NCI-H748 (cell line): Measurements from ENCODE around the gene DLG5.
"Not testable (repeated sequence)": the region's sequence is repeated elsewhere in the genome, so short reads cannot be mapped to it uniquely, and the experiment has no call there.

ENCODE experiments used
- DNase-seq: peaks from one replicate; lab custom pipeline; 2025; ENCODE audit not compliant: unreplicated experiment; lab: John Stamatoyannopoulos, UW

Gene DLG5

DNA sequence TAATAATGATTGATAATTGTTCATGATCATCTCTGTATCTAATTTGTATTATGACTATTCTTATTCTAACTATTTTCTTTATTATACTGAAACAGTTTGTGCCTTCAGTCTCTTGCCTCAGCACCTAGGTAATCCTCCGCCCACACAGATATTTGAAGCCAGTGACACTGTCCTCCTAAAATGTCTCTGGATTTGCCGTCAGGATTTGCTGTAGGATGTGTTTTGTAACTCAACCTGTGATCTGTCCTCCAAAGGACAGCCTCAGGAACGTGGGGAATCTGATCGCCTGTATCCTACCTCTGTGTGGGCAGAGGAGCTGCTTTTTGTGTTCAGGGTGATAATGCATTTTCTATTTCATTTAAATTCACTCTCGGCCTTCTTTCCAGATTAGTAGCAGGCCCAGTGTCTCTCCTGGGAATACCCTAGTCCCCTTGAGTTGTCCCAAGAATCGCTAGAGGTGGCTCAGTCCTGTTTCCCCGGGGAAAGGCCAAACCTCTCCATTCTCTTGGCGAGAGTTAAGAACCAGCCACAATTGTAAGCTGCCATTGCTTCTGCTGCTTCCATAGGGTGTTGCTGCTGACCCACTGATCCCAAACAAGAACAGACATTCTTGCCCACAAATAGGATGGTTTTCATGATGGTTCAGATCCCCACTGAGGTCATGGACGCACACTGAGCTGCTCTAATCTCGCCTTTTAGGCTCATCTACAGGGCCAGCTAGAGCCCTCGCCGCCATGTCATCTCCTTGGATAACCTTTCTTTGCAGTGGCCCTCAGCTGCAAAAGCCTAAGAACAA, 152.7 kb downstream of the DLG5 start:
- DNase-seq, result no peak

DNA sequence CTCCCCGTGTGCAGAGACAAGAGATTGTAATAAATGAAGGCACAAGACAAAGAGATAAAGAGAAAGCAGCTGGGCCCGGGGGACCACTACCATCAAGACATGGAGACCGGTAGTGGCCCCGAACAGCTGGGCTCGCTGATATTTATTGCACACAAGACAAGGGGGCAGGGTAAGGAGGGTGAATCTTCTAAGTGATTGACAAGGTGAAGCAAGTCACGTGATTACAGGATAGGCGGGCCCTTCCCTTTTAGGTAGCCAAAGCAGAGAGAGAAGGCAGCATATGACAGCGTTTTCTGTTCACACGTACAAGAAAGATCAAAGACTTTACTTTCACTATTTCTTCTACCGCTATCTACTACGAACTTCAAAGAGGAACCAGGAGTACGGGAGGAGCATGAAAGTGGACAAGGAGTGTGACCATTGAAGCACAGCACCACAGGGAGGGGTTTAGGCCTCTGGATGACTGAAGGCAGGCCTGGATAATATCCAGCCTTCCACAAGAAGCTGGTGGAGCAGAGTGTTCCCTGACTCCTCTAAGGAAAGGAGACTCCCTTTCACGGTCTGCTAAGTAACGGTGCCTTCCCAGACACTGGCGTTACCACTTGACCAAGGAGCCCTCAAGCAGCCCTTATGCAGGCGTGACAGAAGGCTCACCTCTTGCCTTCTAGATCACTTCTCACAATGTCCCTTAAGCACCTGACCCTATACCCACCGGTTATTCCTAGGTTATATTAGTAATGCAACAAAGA, 153.5 kb downstream of the DLG5 start:
- DNase-seq, result not testable (repeated sequence)

DNA sequence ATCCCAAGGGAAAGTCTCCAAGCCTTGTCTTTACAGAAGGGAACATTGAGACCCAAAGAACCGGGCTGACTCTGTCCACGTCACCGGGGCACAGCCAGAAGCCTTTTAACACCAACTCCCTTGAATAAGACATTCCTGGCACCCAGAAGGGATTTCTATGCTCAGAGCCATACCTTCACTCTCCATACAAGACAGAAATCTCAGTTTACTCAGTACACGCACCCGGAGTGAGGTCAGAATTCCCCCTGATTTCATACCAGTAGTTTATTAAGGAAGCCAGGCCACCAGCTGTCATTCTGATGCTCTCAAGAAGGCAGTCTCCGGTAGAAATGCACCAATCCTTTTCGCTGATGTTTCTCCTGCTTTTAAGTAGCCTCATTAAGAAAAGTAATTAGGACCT, 154.7 kb downstream of the DLG5 start:
- no peak for DNase-seq

DNA sequence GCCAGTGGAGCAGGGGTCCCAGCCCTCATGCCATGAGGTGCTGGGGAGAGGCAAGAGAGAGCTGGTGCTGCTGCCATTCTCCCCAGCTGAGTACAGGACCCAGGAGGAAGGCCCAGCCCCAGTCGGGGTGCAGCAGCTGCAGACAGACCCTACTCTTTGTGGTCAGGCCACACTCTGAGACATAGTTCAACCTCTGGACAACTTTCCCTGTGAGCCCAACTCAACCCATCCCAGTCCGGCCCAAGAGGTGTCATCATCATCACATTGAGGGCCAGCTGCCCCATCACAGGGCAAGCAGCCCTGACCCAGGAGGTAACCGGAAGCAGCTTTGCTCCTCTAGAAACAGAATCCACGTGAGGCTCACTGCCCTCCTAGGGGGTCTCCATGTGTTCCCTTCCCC, 155.1 kb downstream of the DLG5 start:
- no peak for DNase-seq

DNA sequence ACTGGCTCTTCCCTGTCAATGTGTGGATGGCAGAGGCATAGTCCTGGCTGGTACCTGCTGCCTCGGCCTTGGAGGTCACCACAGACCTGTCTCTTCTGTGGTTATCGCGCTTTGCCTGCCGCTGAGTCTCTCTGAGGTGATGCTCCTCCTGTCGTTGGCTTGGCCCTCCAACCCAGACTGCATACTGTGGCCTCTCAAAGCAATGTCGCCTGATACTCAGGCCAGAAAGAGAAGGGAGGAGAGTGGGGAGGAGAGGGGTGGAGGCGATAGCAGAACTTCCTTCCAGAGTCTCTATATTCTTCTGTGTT, 155.7 kb downstream of the DLG5 start:
- no peak for DNase-seq

DNA sequence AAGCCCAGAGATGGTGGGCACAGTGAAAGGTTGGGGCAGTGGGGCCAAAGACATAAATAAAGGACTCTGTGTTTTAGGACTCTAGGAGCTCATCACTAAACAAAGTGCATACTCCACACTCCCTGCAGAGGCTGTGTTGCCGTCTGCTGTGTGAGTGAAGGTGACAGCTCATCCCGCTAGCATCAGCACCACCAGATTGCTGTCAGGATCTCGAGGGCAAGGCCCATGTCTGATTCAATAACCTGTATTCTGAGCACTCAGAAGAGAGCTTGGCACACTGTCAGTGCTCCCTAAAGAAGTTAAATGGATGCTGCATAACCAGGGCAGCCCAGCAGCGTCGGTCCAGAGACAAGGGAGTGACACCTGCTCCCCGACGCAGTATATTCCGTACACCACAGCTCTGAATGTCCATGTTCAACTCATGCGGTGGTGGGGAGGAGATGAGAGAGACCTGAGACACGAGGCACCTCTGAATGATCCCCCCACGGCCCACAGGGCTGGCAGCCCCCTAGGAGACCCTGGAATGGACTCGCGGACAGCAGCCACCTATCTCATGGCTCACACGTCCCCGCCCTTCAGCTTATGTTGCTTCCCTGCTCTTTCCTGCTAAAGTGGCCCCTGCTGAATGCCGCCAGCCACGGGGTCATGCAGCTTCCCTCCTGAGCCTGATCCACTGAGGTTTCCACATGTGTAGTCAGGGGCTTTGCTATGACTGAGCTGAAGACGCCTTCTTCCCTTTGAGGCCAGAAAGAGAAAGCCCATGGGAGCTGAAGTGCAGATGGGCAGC, 156.3 kb downstream of the DLG5 start:
- DNase-seq, result peak; percentile 20

DNA sequence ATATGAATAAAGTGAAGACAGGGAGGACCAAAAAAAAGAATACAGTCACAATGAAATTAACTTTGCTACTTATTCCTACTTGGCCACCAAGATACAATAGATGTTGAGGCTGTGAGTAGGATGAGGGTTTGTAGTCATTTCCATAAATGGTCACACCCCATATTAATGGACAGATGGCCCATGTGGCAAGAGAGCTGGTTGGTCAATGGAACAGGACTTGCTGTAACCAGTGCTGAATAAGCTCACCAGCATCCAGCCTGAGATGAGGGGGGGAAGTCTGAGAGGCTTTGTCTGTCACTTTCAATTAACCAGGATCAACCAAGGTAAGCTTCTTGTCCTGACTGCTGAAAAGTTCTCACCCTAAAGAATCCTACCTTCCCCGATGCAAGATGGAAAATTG, 158.5 kb downstream of the DLG5 start:
- DNase-seq, result no peak

DNA sequence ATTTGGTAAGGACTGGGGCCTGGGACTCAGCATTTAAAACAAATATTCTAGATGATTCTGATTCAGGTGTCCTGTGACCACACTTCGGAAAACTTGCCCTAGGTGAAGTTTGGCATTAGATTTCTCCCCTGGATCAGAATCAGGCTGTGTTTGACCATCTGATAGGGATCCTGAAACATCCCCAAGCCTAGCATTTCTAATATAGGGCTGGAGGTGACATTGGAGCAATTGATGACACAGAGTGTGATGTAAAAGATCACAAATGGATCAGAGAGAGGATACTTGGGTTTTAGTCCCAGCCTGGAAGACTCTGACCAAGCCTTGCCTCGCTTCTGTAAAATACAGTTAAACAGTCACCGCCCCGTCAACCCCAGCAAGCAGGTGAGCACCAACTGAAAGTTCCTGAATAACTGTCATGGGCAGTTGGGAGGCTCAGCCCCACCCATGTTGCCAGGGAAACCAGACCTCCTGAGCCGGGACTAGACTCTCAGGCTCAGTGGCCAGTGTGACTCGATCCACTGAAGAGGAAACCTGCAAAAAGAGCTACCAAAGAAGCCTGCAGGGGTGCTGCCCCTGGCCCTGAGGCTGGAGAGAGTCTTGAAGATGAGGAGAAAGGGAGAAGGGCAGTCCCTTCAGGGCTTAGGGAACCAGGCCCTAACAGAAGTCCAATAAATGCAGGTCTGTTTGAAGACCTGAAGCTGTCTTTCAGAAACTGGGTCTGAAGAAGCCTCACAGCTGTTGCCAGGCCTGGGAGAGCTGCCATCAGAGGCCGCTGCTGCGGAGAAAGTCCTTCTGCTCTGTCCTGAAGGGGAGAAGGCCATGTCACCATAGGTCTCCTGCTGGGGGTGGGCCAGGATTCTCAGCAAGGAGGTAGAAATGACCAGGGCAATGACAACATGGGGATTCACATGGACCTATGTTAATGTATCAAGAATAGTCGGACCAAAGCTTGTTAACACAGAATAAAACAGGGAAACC, 162.8 kb downstream of the DLG5 start:
- peak; percentile 11 for DNase-seq

DNA sequence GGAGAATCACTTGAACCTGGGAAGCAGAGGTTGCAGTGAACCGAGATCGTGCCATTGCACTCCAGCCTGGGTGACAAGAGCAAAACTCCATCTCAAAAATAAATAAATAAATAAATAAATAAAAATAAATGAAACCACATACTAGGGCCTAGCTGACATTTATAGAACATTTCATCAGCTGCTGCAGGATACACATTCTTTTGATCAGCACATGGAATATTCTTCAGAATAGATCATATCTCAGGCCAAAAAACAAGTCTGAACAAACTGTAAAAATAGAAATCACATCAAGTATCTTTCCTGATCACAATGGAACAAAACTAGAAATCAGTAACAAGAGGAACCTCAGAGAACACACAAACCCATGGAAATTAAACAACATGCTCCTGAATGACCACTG, 168.1 kb downstream of the DLG5 start:
- not testable (repeated sequence) for DNase-seq

DNA sequence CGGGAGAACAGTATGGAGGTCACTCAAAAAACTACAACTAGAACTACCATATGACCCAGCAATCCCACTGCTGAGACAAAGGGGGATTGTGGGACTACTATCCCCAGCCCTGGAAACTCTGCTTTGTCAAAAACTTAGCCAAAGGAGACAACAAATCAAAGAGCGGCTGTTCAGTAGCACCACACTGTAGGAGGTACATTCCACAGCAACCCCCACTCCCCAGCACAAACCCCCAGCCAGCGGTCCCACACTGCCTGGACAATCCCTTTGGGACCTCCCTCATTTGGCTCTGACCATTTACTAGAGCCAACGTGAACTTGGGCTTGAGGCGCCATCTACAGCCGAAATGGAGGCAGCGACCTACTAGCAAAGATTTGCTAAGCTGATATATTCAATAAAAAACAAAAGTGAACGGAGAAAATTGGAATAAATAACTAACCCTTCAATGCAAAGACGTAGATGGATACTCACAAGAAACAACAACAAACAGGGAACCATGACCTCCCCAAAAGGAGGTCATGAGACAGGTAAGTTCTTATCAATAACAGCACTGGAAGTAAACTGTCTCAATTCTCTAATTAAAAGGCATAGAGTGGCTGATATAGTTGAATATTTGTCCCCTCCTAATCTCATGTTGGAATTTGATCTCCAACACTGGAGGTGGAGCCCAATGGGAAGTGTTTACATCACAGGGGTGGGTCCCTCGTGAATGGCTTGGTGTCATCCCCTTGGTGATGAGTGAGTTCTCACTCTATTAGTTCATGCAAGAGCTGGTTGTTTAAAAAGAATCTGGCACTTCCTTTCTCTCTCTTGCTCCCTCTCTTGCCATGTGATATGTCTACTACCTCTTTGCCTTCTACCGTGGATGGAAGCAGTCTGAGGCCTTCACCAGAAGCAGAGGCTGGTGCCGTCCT, 170.0 kb downstream of the DLG5 start:
- DNase-seq, result peak; percentile 60

DNA sequence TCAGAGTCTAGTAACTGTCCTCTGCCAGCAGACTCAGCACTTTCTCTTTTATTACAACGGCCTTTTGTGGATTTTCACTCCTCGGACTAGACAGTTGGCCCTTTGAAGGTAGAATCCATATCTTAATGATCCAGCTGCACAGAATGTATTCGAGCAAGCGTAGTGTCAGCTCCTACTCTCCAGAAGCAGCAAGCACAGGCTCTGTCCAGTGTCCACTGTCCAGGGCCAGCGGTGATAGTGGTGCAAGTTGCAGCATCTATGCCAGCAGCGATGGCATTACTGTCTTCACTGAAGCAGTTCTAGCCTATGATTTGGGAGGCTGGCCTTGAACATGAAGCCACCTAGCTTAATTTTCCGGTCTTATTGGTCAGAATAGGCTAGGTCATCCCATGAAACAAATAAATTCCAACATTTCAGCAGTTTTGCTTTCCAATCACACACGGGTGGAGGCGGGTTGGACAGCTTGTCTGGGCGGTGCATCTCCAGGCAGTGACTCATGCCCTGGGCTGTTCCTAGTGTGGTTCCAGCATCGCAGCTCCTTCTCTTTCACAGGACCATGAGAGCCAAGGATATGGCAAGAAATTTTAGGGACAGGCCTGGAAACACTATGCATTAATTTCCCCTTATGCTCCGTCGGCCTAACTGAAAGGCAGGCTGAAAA, 180.4 kb downstream of the DLG5 start:
- no peak for DNase-seq

DNA sequence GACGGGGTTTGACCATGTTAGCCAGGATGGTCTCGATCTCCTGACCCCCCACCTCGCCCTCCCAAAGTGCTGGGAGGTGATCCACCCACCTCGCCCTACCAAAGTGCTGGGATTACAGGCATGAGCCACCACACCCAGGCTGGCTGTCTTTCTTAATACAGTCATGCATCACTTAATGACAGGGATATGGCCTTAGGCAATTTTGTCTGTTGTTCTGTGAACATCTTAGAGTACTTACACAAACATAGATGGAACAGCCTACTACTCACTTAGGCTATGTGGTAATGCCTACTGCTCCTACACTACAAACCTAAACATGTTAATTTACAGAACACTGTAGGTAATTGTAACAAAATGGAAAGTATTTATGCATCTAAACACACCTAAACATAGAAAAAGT, 182.3 kb downstream of the DLG5 start:
- peak; percentile 2 for DNase-seq

DNA sequence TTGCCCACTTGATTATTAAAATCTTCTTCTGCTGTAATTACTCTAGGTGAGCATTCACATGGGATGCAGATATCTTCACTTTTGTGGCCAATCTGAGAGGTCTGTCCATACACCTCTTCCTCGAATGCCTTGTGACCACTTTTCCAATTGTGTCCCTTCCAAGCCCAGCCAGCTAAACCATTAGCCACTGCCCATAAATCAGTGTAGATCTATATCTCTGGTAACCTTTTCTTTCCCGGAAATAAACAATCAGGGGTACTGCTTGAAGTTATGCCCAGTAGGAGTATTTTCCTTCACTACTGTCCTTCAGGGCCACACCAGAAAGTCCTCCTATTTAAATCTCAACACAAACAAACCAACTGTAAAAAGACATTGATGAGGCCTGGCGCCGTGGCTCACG, 184.4 kb downstream of the DLG5 start:
- no peak for DNase-seq

DNA sequence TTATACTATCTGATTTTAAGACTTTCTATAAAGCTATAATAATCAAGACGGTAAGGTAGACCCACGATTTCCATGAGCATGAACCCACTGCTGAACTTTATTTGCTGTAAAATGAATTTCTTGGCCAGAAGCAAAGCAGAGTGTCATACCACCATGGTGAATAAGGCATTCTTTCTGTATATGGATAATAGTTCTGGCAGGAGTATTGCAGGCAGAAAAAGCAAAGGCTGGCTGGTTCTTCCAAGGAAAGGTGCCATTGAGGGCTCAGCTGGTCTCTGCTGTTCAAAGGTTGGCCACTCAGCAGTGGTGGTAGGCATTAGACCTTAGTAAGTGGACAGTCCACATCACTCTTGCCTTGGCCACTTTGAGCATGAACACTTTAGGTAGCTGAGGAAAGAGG, 184.8 kb downstream of the DLG5 start:
- DNase-seq, result no peak
